ENCODE results near the gene TAS1R1.

Gene TAS1R1

DNA sequence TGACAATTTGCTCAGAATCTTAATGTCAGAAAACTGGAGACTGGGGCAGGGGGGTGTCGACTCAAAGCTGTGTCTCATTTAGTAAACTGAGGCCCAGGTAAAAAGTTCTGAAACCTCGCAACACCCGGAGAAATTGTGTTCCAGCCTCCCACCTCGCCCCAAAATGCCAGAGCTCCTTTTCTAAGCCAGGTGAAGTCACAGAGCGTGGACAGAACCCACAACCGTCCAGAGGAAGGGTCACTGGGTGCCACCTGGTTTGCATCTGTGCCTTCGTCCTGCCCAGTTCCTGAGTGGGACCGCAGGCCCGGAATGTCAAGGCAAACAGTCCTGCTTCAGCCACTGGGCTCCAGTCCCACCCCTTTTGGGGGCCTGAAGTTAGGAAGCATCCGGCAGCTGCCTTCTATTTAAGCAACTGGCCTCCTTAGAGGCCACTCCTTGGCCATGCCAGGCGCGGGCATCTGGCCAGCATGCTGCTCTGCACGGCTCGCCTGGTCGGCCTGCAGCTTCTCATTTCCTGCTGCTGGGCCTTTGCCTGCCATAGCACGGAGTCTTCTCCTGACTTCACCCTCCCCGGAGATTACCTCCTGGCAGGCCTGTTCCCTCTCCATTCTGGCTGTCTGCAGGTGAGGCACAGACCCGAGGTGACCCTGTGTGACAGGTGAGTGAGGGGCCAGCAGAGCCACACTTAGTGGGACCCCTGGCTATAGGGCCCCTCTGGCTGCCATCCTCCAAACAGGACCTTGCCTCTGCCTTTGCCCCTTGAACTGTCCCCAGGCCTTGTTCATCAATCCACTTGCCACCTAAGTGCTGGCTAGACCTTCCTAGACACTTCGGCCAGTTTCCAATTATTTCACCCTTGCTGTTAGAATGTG is at the start of gene TAS1R1:
TAS1R1 (plus strand) TSS at position 401 of the 872 bp plus-strand sequence; CDS start at position 468, 67 bp downstream.
- DNase-seq (ENCODE audit: low spot score): no peak

DNA sequence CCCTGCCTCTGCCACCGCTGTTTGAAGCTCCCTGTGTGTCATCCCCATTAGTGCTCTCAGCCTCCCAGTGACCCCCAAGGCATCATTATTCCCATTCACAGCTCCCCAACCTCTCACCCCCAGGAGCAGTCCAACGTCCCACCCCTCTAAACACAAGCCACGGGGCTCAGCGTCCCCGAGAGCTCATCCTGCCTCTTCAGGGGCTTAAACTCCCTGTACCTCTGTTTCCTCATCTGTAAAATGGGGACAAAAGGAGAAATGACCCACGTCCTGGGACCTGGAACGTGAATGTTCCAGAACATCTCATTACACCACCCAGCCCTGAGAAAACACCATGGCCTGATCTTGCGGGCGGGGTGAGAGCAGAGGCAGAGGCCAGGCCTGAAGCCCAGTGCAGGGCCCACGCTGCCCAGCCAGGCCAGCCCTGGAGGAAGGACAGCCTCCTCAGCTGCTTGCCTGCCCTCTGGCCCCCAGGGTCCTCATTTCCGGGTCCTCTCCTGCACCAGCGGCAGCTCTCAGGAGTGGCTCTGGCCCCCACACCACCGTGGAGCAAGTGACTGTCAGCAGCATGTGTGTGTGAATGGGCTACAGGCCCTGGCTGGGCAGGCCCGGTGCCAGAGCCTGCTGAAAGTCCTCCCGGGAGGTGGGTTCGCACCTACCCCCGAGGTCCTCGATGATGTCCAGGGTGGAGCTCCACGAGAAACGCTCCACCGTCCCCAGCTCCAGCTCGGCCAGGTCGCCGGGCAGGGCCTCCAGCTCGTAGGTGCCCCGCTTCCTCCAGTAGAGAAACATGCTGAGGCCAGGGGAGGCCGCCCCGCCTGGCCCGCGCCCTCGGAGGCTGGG is 49.5 kb upstream of the TAS1R1 start:
- DNase-seq (ENCODE audit: low spot score): no peak

DNA sequence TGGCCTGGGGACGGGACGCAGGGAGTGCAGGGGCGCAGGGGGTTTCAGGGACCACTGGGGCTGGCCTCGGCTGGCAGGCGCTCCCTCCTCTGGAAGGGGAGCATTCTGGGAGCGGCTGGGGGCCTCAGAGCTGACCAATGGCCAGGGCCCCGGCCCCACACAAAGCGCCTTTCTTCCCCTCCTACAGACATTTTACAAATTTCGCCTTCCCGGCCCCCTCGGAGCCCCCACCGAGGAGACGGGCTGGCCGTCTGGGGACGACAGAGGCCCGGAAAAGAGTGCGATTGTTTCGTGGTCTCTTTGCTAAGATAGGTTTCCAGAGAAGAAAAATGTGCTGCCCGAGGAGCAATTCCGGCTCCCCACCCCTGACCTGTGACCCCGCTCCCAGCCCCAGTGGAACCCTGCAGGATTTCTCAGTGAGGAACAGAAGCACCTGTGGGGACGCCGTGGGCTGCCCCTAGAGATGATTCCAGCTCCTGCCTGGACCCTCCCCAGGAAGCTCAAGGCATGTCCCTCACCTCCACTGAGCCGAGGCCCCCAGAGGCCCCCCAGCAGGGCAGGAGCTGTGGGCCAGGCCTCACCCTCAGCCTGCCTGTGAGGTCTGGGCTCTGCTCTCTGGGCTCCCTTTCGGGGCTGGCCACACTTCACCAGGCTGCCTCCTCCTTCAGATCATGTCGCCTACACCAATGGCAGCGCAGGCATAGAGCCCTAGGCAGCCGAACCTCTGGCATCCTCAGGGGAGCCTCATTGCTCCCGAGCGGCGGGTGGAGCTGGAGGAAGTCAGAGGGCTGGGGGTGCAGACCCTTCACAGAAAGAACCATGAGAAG is 48.7 kb upstream of the TAS1R1 start:
- DNase-seq (ENCODE audit: low spot score): no peak

DNA sequence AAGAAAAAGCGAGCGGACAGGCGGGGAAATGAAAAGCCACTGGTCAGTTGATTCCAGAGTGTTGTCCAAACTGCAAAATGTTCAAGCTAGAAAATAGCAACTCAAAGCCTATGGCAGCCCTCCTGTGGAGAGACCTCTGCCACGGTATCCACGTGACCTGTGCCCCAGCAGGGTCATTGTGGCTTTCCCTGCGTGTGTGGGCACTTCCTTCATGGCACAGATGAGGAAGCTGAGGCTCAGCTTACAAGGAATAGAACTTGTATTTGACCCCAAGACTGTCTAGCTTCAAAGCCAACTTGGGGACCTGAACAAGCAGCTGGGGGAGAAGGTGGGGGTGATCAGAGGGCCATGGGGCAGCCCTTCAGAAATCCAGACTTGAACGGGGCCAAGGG is 48.1 kb upstream of the TAS1R1 start:
- no peak for DNase-seq (ENCODE audit: low spot score)

DNA sequence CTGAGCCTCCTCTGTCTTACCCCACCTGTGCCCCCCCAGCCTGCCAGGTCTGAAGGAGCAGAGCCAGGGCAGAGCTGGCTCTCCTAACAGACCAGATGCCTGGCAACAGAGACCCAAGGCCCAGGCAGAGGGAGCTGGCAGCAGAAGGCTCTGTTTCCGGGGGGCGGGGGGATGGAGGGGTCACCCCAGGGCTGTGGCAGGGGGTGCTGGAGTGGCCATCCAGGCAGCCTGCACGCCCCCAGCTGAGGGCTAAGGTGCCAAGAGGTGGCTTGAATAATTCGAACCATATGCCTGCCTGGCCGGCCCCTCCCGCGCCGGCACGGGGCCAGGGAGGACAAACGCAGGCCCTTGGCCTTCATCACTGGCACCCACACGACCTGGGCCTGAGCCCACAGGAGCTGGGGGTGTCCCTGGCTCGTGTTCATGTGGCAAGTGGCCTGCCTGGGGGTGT is 47.6 kb upstream of the TAS1R1 start:
- no peak for DNase-seq (ENCODE audit: low spot score)

DNA sequence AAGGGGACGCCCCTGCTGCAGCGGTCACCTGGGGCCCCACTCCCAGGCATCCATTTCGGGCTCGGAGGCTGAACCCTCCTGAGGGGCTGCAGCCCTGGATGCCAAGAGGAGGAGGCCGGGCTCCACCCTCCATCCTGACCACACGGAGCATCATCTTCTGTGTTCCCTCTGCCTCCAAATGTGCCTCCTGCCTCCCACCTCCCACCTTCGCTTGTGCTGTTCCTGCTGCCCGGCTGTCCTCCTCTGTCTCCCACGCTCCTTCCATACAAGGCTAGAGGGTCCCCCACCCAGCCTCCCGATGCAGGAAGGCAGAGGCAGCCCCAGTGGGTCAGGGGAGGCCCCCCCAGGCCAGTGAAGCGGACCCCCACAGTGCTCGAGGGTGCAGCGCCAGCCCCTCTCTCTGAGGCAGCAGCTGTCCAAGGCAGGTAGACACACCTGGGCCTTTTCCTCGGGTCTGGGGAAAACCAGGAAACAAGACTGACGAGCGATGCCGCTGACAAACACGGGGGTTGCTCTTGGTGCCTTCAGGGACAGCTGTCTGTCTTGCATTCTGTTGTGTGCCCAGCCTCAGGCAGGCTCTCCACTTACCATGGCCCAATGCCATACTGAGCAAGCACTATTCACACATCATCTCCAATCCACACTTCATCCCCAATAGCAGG is 46.8 kb upstream of the TAS1R1 start:
- no peak for DNase-seq (ENCODE audit: low spot score)

DNA sequence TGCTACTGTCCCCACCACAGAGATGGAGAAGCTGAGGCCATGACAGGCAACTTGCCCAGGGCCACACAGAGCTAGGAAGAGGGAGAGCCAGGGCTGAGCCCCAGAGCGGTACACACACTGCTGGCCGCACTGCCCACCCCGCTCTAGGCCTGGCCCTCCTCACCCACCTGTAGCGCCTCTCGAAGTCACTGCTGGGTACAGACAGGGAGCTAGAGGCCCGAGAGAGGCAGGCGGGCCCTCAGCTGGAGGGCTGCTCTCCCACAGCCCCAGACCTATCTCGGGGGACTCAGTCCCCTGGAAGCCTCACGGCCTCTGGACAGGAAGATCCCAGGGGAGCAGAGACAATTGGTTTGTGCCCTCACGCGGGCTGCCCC is 46.3 kb upstream of the TAS1R1 start:
- DNase-seq (ENCODE audit: low spot score): no peak

DNA sequence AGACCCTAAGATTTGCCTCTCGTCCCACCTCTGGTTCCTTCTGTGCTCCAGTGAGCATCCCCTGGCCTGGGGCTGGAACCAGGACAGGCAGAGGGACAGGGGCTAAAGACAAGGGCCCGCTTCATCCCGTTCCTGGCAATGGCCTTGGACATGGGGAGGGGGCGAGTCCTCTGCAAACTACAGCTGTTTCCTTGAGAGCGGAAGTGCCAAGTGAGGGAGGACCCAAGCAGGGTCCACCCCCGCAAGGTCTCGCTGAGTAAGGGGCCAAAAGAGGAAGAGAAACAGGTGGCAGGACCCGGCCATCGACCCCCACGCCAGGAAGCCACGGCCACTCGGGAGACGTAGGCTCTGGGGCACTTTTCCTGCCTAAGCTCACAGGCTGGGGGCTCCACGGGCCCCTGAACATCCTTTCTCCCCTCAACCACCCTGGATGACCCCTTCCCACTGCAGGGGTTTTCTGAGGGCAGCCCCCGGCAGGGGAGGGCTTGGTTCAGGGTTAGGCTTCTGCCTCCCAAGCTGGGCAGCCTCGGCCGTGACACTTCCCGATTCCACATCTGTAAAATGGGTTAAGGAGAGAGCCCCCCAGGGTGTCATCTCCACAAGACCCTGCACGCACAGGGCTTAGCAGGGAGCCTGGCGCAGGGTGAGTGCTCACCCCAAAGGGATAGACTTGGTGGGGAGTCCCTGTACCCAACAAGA is 45.7 kb upstream of the TAS1R1 start:
- DNase-seq (ENCODE audit: low spot score): no peak

DNA sequence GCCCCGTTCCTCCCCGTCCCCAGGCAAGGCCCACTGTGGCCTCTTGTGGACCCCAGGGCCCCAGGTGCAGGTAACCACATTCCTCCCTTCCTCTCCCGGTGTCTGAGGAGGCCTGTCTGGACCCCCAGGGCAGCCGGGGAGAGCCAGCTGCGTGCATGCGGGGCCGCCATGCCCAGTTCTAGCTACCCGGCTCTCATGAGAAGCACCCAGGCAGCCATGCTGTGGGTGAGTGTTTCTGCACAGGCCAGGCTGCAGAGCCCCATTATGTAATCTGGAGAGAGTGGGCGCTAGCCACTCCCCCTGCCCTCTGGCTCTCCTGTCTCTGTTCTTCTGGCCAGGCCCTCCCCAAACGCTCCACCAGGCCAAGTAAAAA is 45.2 kb upstream of the TAS1R1 start:
- DNase-seq (ENCODE audit: low spot score): no peak

DNA sequence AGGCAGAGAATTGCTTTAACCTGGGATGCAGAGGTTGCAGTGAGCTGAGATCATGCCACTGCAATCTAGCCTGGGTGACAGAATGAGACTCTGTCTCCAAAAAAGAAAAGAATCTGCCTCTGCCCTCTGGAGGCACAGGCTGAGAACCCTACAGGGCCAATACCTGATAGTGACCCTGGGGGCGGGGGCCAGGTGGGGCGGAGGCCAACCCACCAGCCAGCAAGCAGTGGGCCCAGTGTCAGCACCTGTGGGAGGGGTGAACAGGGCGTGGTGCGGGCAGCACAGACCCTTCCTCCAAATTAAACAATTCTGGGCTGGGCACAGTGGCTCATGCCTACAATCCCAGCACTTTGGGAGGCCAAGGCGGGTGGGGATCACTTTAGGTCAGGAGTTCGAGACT is 44.6 kb upstream of the TAS1R1 start:
- no peak for DNase-seq (ENCODE audit: low spot score)

DNA sequence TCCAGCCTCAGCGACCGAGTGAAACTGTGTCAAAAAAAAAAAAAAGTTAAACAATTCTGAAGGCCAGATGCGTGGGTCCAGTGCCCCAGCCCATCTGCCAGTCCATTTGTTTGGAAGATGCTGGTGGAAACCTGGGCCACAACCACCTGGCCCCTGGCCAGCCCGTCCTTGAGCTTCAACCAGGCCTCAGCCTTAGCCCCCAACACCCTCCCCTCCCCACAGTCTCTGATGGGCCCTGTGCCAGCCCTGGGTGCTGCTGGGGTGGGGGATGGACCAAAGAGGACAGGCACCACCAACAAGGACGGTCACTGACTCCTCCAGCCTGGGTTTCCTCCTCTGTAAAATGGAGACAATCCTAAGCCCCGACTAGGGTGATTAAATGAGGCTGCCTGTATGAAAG is 44.1 kb upstream of the TAS1R1 start:
- no peak for DNase-seq (ENCODE audit: low spot score)

DNA sequence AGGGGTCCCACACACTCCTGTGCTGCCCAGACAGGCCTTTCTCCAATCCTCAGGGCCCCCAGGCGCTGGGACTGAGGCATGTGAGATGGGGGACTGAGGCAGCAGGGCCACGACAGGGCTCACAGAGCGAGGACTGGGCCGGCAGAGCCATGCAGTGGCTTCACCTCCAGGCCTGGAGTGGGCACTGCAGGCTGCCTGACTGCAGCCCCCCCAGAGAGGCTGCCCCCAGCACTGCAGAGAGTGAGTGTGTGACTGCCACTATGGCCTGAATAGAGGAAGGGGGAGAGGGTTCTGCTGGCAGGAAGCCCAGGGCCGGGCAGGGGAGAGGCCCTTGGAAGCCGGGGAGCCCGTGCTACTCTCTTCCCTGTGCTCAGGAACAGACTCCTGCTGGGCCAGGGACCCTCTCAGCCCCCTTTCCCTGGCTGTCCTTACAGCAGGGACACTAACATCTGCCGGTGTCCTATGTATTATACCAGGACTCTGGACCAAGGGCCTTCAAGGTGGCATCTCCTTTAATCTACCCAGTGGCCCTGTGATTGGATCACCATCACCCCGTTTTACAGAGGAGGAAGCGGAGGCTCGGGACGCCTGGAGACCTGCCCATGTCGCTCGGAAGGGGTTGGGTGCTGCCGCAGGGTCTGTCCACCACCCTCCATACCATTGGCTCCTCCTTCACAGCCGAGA is 43.4 kb upstream of the TAS1R1 start:
- no peak for DNase-seq (ENCODE audit: low spot score)

DNA sequence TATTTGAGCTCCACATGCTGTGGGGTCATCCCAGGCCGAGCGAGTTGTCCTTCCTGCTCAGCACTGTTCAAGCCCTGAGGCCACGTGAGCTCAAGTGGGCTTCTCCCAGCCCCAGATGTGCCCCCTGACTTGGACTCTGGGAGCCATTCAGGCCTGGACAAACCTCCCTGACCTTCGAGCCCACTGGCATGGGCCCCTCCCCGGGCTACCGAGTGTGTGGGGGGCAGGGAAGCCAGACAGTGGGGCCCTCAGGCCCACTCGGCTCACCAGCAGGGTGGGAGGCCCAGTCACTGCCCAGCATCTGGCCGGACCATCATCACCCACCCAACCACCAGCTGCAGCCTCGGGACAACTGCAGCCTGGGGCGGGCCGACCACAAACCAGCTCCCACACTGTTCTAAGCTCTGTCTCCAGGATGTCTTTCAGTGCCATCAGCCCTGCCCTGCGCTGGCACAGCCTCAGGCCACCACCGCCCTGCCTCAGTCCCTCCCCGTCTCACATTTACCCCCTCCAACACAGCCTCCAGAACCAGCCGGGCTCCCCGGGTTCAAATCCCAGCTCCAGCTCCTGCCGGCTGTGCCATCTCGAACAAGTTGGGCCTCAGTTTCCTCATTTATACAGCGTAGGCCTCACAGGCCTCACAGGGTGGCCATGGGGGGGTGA is 42.7 kb upstream of the TAS1R1 start:
- DNase-seq (ENCODE audit: low spot score): no peak

DNA sequence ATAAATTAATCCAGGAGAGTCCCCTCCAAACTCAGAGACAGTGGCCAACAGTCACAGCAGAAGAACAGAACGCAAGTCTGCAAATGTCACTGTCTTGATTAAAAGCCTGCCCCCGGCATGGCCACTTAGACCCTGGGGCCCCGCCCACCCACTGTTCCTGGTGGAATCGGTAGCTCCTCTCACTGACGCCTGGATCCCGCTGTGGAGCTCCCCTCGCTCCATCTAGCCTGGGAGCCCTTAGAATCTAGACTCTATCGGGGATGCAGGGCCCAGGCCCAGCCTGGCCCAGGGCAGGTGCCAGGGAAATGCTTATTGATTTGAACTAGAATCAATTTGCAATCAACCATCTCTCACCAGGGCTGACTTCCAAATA is 42.2 kb upstream of the TAS1R1 start:
- no peak for DNase-seq (ENCODE audit: low spot score)

DNA sequence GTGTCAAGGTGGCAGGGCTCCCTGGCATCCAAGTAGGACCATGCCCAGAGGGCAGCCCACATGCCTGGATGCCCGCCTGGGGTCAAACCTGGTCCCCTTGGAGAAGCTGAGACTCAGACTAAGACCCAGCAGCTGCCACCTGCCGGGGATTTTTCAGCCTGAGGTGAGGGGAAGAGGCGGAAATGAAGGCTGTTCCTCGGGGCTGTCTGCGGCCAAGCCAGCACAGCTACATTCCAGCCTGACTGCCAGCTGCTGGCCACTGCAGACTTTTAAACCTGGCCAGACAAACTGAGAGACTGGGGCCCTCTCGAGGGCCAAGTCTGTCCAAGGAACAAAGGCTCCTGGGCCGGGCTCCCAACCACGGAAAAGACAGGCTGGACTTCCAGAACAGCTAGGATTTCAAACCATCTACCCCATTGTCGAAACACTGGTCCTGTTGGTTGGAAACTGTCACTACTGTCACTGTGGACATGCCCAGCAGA is 41.7 kb upstream of the TAS1R1 start:
- no peak for DNase-seq (ENCODE audit: low spot score)

DNA sequence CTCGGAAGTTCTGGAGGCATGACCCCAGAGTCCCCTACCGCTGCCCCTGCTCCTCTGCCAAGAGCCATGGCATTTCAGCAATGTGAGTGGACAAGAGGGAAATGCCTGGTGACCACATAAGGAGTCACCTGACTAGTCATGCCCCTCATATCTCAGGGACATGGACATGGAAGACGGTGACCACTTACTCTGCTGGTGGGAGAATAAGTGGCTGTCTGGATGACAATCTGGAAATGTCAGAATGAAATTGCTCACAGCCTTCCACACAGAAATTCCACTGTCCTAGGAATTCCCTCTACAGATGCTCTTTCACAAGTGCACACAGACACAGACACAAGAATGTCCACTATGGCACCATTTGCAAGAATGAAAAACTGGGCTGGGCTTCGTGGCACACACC is 39.3 kb upstream of the TAS1R1 start:
- DNase-seq (ENCODE audit: low spot score): no peak

DNA sequence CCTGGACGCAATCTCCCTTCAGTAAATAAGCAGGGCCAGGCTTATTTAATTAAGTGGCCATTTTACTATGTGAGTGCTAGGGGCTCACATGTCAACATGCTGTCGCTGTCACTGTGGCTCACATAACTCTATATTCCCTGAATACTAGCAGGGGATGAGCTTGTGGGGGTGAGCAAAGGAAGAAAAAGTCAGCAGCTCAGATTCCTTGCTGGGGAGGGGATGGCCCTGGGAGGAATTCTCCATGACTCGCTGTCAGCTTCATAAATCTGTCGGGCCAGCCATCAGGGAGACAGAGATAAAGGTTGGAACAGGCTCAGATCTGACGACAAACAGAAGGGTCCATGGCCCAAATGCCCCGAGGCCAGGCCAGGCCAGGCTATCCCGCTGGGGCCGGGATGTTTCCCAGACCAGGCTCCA is 37.7 kb upstream of the TAS1R1 start:
- no peak for DNase-seq (ENCODE audit: low spot score)

DNA sequence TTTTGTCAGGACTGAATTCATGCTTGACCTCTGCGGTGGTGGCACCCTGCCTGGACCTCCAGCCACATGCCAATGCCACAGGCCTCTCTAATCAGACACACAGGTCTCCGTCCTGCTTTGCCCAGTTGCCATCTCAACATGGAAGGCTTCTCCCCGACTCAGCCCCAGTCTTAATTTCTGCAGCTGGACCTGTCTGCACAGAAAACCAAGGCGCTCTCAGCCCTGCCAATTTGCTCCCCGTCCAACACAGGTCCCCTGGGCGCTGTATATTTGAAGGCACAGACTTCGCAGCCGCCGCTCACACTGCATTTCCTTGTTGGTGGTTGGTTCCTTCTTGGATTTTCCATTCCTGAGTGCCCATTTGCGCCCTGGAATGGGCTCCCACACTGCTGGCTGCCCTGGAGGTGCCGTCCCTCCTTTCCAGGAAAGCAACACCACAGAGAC is 35.6 kb upstream of the TAS1R1 start:
- no peak for DNase-seq (ENCODE audit: low spot score)

DNA sequence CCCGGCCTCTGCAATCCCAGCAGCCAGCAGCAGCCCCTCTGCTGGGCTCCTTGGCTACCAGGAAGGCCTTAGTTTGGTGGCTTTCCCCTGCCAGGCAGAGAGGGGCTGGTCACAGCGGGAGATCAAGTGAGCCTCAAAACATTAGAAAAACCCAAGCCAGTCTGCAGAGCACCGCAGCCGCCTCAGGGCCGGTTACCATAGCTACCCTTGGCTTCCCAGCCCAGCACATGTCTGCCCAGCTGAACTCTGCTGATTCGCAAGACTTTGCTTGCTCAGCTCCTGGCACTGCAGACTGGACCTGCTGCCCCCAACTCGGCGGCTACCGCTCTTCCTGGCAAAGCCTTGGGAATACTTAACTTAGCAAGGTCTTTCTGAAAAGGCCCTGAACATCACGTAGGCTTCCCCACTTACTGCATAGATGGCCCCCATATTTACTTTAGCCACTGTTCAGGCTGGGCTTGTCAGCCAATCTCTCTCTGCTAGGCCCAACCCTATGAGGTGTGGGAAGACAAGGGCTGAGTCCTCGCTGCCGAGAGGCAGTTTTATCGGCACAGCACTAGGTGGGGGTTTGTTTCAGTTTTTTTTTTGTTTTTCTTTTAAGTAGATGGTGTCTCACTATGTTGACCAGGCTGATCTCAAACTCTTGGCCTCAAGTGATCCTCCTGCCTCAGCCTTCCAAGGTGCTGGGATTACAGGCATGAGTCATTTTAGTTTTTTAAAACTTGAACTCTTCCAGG is 35.0 kb upstream of the TAS1R1 start:
- DNase-seq (ENCODE audit: low spot score): no peak

Data from CD4-positive, alpha-beta T cell treated with Interleukin-2 at 100 ng/mL for 4 hours (primary cell).